Mesendoderm (in vitro differentiated cells): ENCODE results near the gene EVL.

ENCODE experiments used
- DNase-seq: peaks from one replicate; pipeline ENCODE4 v3.0.0; 2013
- H2AK5ac ChIP-seq: 2 replicates; pipeline ENCODE4 v1.6.1; 2013; ENCODE audit warnings: low read length, inconsistent platforms
- H2BK120ac ChIP-seq: 2 replicates; pipeline ENCODE4 v1.6.1; 2013; ENCODE audit warnings: low read depth, mild to moderate bottlenecking, low read length, moderate library complexity, mixed read lengths
- H2BK15ac ChIP-seq: replicated peaks from 2 replicates; pipeline ENCODE4 v1.6.1; 2013; ENCODE audit warnings: low read depth, mild to moderate bottlenecking, moderate library complexity
- H2BK5ac ChIP-seq: 2 replicates; pipeline ENCODE4 v1.6.1; 2013; ENCODE audit warnings: low read length, inconsistent platforms
- H3K18ac ChIP-seq: 2 replicates; pipeline ENCODE4 v1.6.1; 2013; ENCODE audit warnings: mild to moderate bottlenecking, low read length, mixed read lengths
- H3K23ac ChIP-seq: one replicate; pipeline ENCODE4 v1.6.1; 2013; ENCODE audit warnings: low read length
- H3K27ac ChIP-seq: 2 replicates; pipeline ENCODE4 v1.5.1; 2013; ENCODE audit warnings: low read depth, mild to moderate bottlenecking, inconsistent platforms, low read length, moderate library complexity
- H3K27me3 ChIP-seq: 2 replicates; pipeline ENCODE4 v1.6.1; 2013; ENCODE audit warnings: low read length, control low read depth, mild to moderate bottlenecking, inconsistent platforms; ENCODE audit not compliant: insufficient read depth, poor library complexity
- H3K36me3 ChIP-seq: 2 replicates; pipeline ENCODE4 v1.6.1; 2013; ENCODE audit warnings: low read length, inconsistent platforms; ENCODE audit not compliant: control insufficient read depth, insufficient read depth
- H3K4ac ChIP-seq: one replicate; pipeline ENCODE4 v1.6.1; 2013; ENCODE audit warnings: low read depth, mild to moderate bottlenecking, low read length, moderate library complexity
- H3K4me1 ChIP-seq: 2 replicates; pipeline ENCODE4 v1.6.1; 2013; ENCODE audit warnings: low read depth, low read length, inconsistent platforms; ENCODE audit not compliant: control insufficient read depth
- H3K4me2 ChIP-seq: 2 replicates; pipeline ENCODE4 v1.6.1; 2013; ENCODE audit warnings: low read length
- H3K4me3 ChIP-seq: 2 replicates; pipeline ENCODE4 v1.5.1; 2013; ENCODE audit warnings: mild to moderate bottlenecking, low read length
- H3K56ac ChIP-seq: one replicate; pipeline ENCODE4 v1.6.1; 2013; ENCODE audit warnings: low read length
- H3K79me1 ChIP-seq: 2 replicates; pipeline ENCODE4 v1.6.1; 2013; ENCODE audit warnings: low read length, inconsistent platforms
- H3K79me2 ChIP-seq: 2 replicates; pipeline ENCODE4 v1.6.1; 2013; ENCODE audit warnings: mild to moderate bottlenecking, low read length; ENCODE audit not compliant: control insufficient read depth, insufficient read depth
- H3K9ac ChIP-seq: 2 replicates; pipeline ENCODE4 v1.6.1; 2013; ENCODE audit warnings: low read length, inconsistent platforms
- H4K5ac ChIP-seq: one replicate; pipeline ENCODE4 v1.6.1; 2013; ENCODE audit warnings: low read length
- H4K8ac ChIP-seq: one replicate; pipeline ENCODE4 v1.6.1; 2013; ENCODE audit warnings: low read depth, mild to moderate bottlenecking, control low read depth, low read length, moderate library complexity
- WGBS: extraction: QIAGEN DNeasy Blood & Tissue Kit; methylation state at CpG from one replicate; pipeline ENCODE4 v1.1.7; 2013; ENCODE audit warnings: low lambda C conversion rate, missing lambda C conversion rate; ENCODE audit not compliant: insufficient coverage; ENCODE audit errors: extremely low coverage; 5-methylcytosine and 5-hydroxymethylcytosine counted together

The EVL gene

GRCh38 chr14:100187247-100187833, 122.1 kb downstream of the EVL start:
- no peaks in the 10 kb centered on the region for H3K79me1 ChIP-seq
- no peak overlapping the region for H3K23ac ChIP-seq
- H3K4me3 ChIP-seq: no peak overlapping the region
- DNase-seq: no peak
- no peak overlapping the region for H3K4ac ChIP-seq
- no CpG with 5 or more reads among the region's 12 CpGs for WGBS
- no peak overlapping the region for H3K4me2 ChIP-seq
- no peak overlapping the region for H2BK120ac ChIP-seq
- H2BK15ac ChIP-seq: no peak overlapping the region
- H3K4me1 ChIP-seq: no peaks in the 10 kb centered on the region
- H3K79me2 ChIP-seq: no peaks in the 10 kb centered on the region
- no peak overlapping the region for H3K56ac ChIP-seq
- no peak overlapping the region for H3K18ac ChIP-seq
- no peak overlapping the region for H3K27ac ChIP-seq
- no peak overlapping the region for H2BK5ac ChIP-seq
- no peak overlapping the region for H4K8ac ChIP-seq
- no peaks in the 10 kb centered on the region for H3K27me3 ChIP-seq
- H4K5ac ChIP-seq: no peak overlapping the region
- no peak overlapping the region for H2AK5ac ChIP-seq
- H3K36me3 ChIP-seq: no peaks in the 10 kb centered on the region
- H3K9ac ChIP-seq: no peak overlapping the region

GRCh38 chr14:100188392-100189030, 123.3 kb downstream of the EVL start:
- Histone ChIP-seq H3K9ac (no peak overlapping the region), H3K18ac (no peak overlapping the region), H3K23ac (no peak overlapping the region), H2BK5ac (no peak overlapping the region), H3K27ac (no peak overlapping the region), H3K4me3 (no peak overlapping the region), H3K79me2 (no peaks in the 10 kb centered on the region), H3K27me3 (no peaks in the 10 kb centered on the region), H3K79me1 (no peaks in the 10 kb centered on the region), H3K36me3 (no peaks in the 10 kb centered on the region), H4K8ac (no peak overlapping the region), H2BK15ac (no peak overlapping the region), H2BK120ac (no peak overlapping the region), H3K4me2 (no peak overlapping the region), H4K5ac (no peak overlapping the region), H3K56ac (no peak overlapping the region), H3K4me1 (peaks cover 3% of the 10 kb centered on the region), H2AK5ac (no peak overlapping the region), H3K4ac (no peak overlapping the region)
- WGBS: no CpG with 5 or more reads among the region's 12 CpGs
- DNase-seq: no peak

GRCh38 chr14:100190126-100190525, 124.9 kb downstream of the EVL start:
- WGBS: no CpG with 5 or more reads among the region's 1 CpG
- H3K27me3 ChIP-seq: no peaks in the 10 kb centered on the region
- no peak overlapping the region for H2BK5ac ChIP-seq
- H3K56ac ChIP-seq: no peak overlapping the region
- no peak overlapping the region for H3K27ac ChIP-seq
- H3K4me2 ChIP-seq: no peak overlapping the region
- H4K8ac ChIP-seq: no peak overlapping the region
- H4K5ac ChIP-seq: no peak overlapping the region
- H3K9ac ChIP-seq: no peak overlapping the region
- H3K23ac ChIP-seq: no peak overlapping the region
- no peak overlapping the region for H2AK5ac ChIP-seq
- H3K79me2 ChIP-seq: no peaks in the 10 kb centered on the region
- DNase-seq: no peak
- H3K4me1 ChIP-seq: peaks cover 3% of the 10 kb centered on the region
- H3K4me3 ChIP-seq: no peak overlapping the region
- no peaks in the 10 kb centered on the region for H3K79me1 ChIP-seq
- no peak overlapping the region for H3K18ac ChIP-seq
- no peaks in the 10 kb centered on the region for H3K36me3 ChIP-seq
- no peak overlapping the region for H3K4ac ChIP-seq
- H2BK15ac ChIP-seq: no peak overlapping the region
- H2BK120ac ChIP-seq: no peak overlapping the region

GRCh38 chr14:100191584-100192249, 126.5 kb downstream of the EVL start:
- Histone ChIP-seq H2AK5ac (no peak overlapping the region), H2BK15ac (no peak overlapping the region), H3K18ac (no peak overlapping the region), H4K5ac (no peak overlapping the region), H3K27me3 (no peaks in the 10 kb centered on the region), H3K36me3 (no peaks in the 10 kb centered on the region), H3K9ac (no peak overlapping the region), H3K56ac (no peak overlapping the region), H3K4me2 (no peak overlapping the region), H3K79me2 (no peaks in the 10 kb centered on the region), H2BK5ac (no peak overlapping the region), H3K4ac (no peak overlapping the region), H3K4me1 (peaks cover 3% of the 10 kb centered on the region), H3K4me3 (no peak overlapping the region), H3K79me1 (no peaks in the 10 kb centered on the region), H3K27ac (no peak overlapping the region), H3K23ac (no peak overlapping the region), H2BK120ac (no peak overlapping the region), H4K8ac (no peak overlapping the region)
- no peak for DNase-seq
- WGBS: no CpG with 5 or more reads among the region's 14 CpGs

- Histone ChIP-seq H3K18ac (peak overlapping the region; percentile 70), H2BK120ac (no peak overlapping the region), H3K79me1 (no peaks in the 10 kb centered on the region), H3K9ac (peak overlapping the region; percentile 70), H3K4me2 (peak overlapping the region; percentile 46), H3K36me3 (no peaks in the 10 kb centered on the region), H4K5ac (peak overlapping the region; percentile 33), H4K8ac (peak overlapping the region; percentile 93), H3K23ac (no peak overlapping the region), H3K27me3 (no peaks in the 10 kb centered on the region), H3K79me2 (no peaks in the 10 kb centered on the region), H2BK5ac (no peak overlapping the region), H3K56ac (peak overlapping the region; percentile 84), H3K4ac (peak overlapping the region; percentile 92), H2BK15ac (no peak overlapping the region), H3K4me1 (peaks cover 3% of the 10 kb centered on the region), H3K27ac (no peak overlapping the region), H3K4me3 (no peak overlapping the region), H2AK5ac (no peak overlapping the region)
- no CpG with 5 or more reads among the region's 21 CpGs for WGBS
- no peak for DNase-seq
These were observed 127.0 kb downstream of the EVL start for GRCh38 chr14:100192250-100192671.
